GM13976 (cell line): Measurements from ENCODE around the gene ZPBP2.

Experiments used
- DNase-seq: peaks from one replicate; pipeline ENCODE4 v3.0.0; 2012; ENCODE audit warnings: low spot score
- CTCF ChIP-seq: IDR thresholded peaks from 2 replicates; pipeline ENCODE4 v1.5.1; 2012; ENCODE audit warnings: borderline replicate concordance, mild to moderate bottlenecking; ENCODE audit not compliant: insufficient read depth; ENCODE audit errors: extremely low read depth, missing control alignments, control extremely low read depth
- in situ Hi-C: fragments of 300-500 bp; cut with MboI; formaldehyde crosslinking; loops from one replicate; pipeline ENCODE4 v1.12.0; 2022; ENCODE audit warnings: low sequenced_read_pairs, mixed read lengths, inconsistent platforms; ENCODE audit not compliant: unreplicated experiment

Gene ZPBP2

GRCh38 chr17:39904990-39905288 is 36.9 kb downstream of the ZPBP2 start:
- no peak for TF ChIP-seq CTCF
- in situ Hi-C loops = no loop called here
- DNase-seq = no peak

- in situ Hi-C loops = no loop called here
- no peak for DNase-seq
- TF ChIP-seq CTCF = no peak
Measured at GRCh38 chr17:39908789-39909352, 40.9 kb downstream of the ZPBP2 start.

GRCh38 chr17:39913989-39914388 is 46.0 kb downstream of the ZPBP2 start:
- DNase-seq = no peak
- in situ Hi-C loops = no loop called here
- no peak for TF ChIP-seq CTCF

GRCh38 chr17:39915559-39915958 is 47.6 kb downstream of the ZPBP2 start:
- peak; percentile 40 for DNase-seq
- no peak for TF ChIP-seq CTCF

GRCh38 chr17:39916918-39917317 is 48.9 kb downstream of the ZPBP2 start:
- in situ Hi-C loops = no loop called here
- no peak for TF ChIP-seq CTCF
- no peak for DNase-seq

More at GRCh38 chr17:39915559-39915958, 47.6 kb downstream of the ZPBP2 start:
- in situ Hi-C loops = no loop called here

- DNase-seq = no peak
- no peak for TF ChIP-seq CTCF
- in situ Hi-C loops = no loop called here
Measured at GRCh38 chr17:39919087-39919683, 51.2 kb downstream of the ZPBP2 start.
